NCI-H2081 (cell line): ENCODE measurements around the gene ACSM3.

Source experiments
- DNase-seq, 2 experiments: peaks; one replicate each; lab custom pipeline; 2025; lab: John Stamatoyannopoulos, UW

The ACSM3 gene

GRCh38 chr16:20806168-20807050 is 42.6 kb downstream of the ACSM3 start, which contains the start of the genes ERI2 and REXO5:
ERI2 (minus strand) TSS chr16:20806472; CDS start chr16:20806430, 42 bp downstream.
REXO5 (plus strand) TSS chr16:20806527; CDS start chr16:20806954, 427 bp downstream.
- peak; percentile 94 to 96 for DNase-seq

GRCh38 chr16:20807862-20808261 is 44.0 kb downstream of the ACSM3 start:
- DNase-seq, result no peak

GRCh38 chr16:20811889-20812439 is 48.1 kb downstream of the ACSM3 start:
- no peak for DNase-seq

- no peak for DNase-seq
Observed at GRCh38 chr16:20812510-20812909, 48.7 kb downstream of the ACSM3 start.

- DNase-seq, result no peak
Observed at GRCh38 chr16:20814784-20815183, 51.0 kb downstream of the ACSM3 start.

- no peak for DNase-seq
Observed at GRCh38 chr16:20818929-20819585, 55.2 kb downstream of the ACSM3 start.

GRCh38 chr16:20821682-20822081 is 57.9 kb downstream of the ACSM3 start:
- DNase-seq, result no peak

- DNase-seq, result no peak
Observed at GRCh38 chr16:20822521-20823325, 58.9 kb downstream of the ACSM3 start.

GRCh38 chr16:20826039-20826566 is 62.3 kb downstream of the ACSM3 start:
- DNase-seq, result no peak

GRCh38 chr16:20829536-20829935 is 65.7 kb downstream of the ACSM3 start:
- no peak for DNase-seq

- DNase-seq, result no peak
Observed at GRCh38 chr16:20830372-20830771, 66.6 kb downstream of the ACSM3 start.

GRCh38 chr16:20833086-20833485 is 69.3 kb downstream of the ACSM3 start:
- no peak for DNase-seq

GRCh38 chr16:20838240-20838639 is 74.4 kb downstream of the ACSM3 start:
- no peak for DNase-seq

GRCh38 chr16:20839504-20839903 is 75.7 kb downstream of the ACSM3 start:
- no peak for DNase-seq

- DNase-seq, result no peak
Observed at GRCh38 chr16:20844054-20844453, 80.2 kb downstream of the ACSM3 start.

- DNase-seq, result no peak
Observed at GRCh38 chr16:20844588-20844987, 80.8 kb downstream of the ACSM3 start.

GRCh38 chr16:20846030-20846429 is 82.2 kb downstream of the ACSM3 start:
- DNase-seq, result no peak

- DNase-seq, result no peak
Observed at GRCh38 chr16:20846551-20846950, 82.7 kb downstream of the ACSM3 start.
